ENCODE measurements around the gene CPNE5.

DNA sequence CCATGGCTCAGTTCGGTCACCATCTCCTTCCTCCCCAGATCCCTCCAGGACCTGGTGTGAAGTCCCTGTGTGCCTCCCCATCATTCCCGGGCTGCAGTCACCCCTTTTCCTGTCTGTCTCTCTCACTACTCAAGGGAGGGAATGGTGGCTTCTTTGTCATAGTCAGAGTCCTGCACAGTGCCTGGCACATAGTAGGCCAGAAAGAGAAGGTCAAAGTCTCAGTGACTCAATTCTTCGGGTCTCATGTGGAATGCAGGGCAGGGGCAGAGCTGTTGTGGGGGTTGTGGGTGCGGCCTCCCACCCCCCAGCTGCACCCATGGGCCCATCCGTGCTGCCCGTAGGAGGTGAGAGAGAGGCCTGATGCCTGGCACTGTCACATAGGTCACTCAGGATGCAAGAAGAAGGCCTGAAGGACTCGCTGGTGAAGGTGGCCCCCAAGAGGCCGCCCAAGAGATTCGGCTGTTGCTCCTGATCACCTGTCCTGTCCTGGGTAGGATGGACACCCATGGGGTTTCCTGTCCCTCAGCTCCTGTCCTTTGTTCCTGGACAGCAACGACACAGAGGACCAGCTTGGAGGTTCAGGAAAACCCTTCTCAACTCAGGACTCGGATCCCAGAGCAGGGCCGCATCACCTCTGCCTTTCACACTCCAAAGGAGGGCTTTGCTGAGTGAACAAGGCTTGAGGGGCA lies 107.5 kb downstream of the CPNE5 start:
- TF ChIP-seq RB1 (IDR thresholded peaks at IDR 0.05; ENCODE audit: low read depth) = no peak
- no peak for TF ChIP-seq NR2C2 (CRISPR knock-in tag; IDR thresholded peaks at IDR 0.05)
- no peak for TF ChIP-seq NR2C2 (tag; IDR thresholded peaks at IDR 0.05)
- TF ChIP-seq EGR1 (conservative IDR thresholded peaks at IDR 0.05) = no peak
- TF ChIP-seq, protein P1, sequence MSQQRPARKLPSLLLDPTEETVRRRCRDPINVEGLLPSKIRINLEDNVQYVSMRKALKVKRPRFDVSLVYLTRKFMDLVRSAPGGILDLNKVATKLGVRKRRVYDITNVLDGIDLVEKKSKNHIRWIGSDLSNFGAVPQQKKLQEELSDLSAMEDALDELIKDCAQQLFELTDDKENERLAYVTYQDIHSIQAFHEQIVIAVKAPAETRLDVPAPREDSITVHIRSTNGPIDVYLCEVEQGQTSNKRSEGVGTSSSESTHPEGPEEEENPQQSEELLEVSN (IDR thresholded peaks at IDR 0.05; ENCODE audit: borderline replicate concordance in 1 of 2, extremely low read depth in 1 of 2, insufficient read depth in 1 of 2, insufficient read length in 1 of 2, low read depth in 1 of 2, low read length in 1 of 2, poor library complexity in 1 of 2, severe bottlenecking in 1 of 2) = no peak
- no peak for TF ChIP-seq EZH2 (IDR thresholded peaks at IDR 0.05; ENCODE audit: borderline replicate concordance, low read depth, low read length)
- TF ChIP-seq YY1 (IDR thresholded peaks at IDR 0.05; ENCODE audit: borderline replicate concordance in 1 of 3, control insufficient read depth in 1 of 3, extremely low read depth in 1 of 3, insufficient read depth in 3 of 3, insufficient read length in 1 of 3, insufficient replicate concordance in 2 of 3, low read depth in 1 of 3, low read length in 2 of 3) = no peak
- TF ChIP-seq NFE2 (IDR thresholded peaks at IDR 0.05; ENCODE audit: low read depth) = no peak
- TF ChIP-seq GTF2A2 (tag; IDR thresholded peaks at IDR 0.05) = no peak
- TF ChIP-seq, protein P2, sequence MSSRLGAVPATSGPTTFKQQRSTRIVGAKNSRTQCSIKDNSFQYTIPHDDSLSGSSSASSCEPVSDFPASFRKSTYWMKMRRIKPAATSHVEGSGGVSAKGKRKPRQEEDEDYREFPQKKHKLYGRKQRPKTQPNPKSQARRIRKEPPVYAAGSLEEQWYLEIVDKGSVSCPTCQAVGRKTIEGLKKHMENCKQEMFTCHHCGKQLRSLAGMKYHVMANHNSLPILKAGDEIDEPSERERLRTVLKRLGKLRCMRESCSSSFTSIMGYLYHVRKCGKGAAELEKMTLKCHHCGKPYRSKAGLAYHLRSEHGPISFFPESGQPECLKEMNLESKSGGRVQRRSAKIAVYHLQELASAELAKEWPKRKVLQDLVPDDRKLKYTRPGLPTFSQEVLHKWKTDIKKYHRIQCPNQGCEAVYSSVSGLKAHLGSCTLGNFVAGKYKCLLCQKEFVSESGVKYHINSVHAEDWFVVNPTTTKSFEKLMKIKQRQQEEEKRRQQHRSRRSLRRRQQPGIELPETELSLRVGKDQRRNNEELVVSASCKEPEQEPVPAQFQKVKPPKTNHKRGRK (tag; IDR thresholded peaks at IDR 0.05) = no peak
- TF ChIP-seq, protein P3, sequence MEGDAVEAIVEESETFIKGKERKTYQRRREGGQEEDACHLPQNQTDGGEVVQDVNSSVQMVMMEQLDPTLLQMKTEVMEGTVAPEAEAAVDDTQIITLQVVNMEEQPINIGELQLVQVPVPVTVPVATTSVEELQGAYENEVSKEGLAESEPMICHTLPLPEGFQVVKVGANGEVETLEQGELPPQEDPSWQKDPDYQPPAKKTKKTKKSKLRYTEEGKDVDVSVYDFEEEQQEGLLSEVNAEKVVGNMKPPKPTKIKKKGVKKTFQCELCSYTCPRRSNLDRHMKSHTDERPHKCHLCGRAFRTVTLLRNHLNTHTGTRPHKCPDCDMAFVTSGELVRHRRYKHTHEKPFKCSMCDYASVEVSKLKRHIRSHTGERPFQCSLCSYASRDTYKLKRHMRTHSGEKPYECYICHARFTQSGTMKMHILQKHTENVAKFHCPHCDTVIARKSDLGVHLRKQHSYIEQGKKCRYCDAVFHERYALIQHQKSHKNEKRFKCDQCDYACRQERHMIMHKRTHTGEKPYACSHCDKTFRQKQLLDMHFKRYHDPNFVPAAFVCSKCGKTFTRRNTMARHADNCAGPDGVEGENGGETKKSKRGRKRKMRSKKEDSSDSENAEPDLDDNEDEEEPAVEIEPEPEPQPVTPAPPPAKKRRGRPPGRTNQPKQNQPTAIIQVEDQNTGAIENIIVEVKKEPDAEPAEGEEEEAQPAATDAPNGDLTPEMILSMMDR (IDR thresholded peaks at IDR 0.05 in 2 of 3, conservative IDR thresholded peaks at IDR 0.05 in 1 of 3; ENCODE audit: insufficient read depth in 2 of 3, low read depth in 1 of 3, low read length in 3 of 3) = peak in 2 of 3 experiments; percentile 9 to 23; a peak in 2 of 6 replicates
- no peak for TF ChIP-seq POLR2G (IDR thresholded peaks at IDR 0.05; ENCODE audit: low read depth, low read length)
